H9 (cell line): ENCODE measurements around the gene SLC9A5. TPM values are rescaled to one million over a fixed set of nuclear protein-coding genes. Genes with fewer than 3 reads are reported as not detected.

Experiments
- DNase-seq: peaks from one replicate; pipeline ENCODE4 v3.0.0-alpha.2; 2017
- H2AFZ ChIP-seq: one replicate; pipeline ENCODE4 v1.6.1; 2013; ENCODE audit warnings: mild to moderate bottlenecking, low read length, control low read depth, moderate library complexity
- H2AK5ac ChIP-seq: 2 replicates; pipeline ENCODE4 v1.6.1; 2013; ENCODE audit warnings: low read length, control low read depth, mixed read lengths; ENCODE audit not compliant: insufficient read length
- H2BK120ac ChIP-seq: one replicate; pipeline ENCODE4 v1.6.1; 2013; ENCODE audit warnings: low read depth, mild to moderate bottlenecking, low read length, control low read depth, inconsistent platforms; ENCODE audit not compliant: poor library complexity, severe bottlenecking
- H2BK12ac ChIP-seq: 2 replicates; pipeline ENCODE4 v1.6.1; 2013; ENCODE audit warnings: low read length, control low read depth, mixed read lengths, low read depth; ENCODE audit not compliant: insufficient read length
- H2BK15ac ChIP-seq: 2 replicates; pipeline ENCODE4 v1.6.1; 2013; ENCODE audit warnings: low read depth, low read length, control low read depth
- H2BK20ac ChIP-seq: one replicate; pipeline ENCODE4 v1.6.1; 2013; ENCODE audit warnings: low read depth, mild to moderate bottlenecking, low read length, control low read depth, inconsistent platforms; ENCODE audit not compliant: poor library complexity, severe bottlenecking
- H2BK5ac ChIP-seq: 2 replicates; pipeline ENCODE4 v1.6.1; 2013; ENCODE audit warnings: low read length, control low read depth, mixed read lengths; ENCODE audit not compliant: insufficient read length
- H3K14ac ChIP-seq: 2 replicates; pipeline ENCODE4 v1.6.1; 2013; ENCODE audit warnings: low read length, control low read depth; ENCODE audit not compliant: insufficient read depth
- H3K18ac ChIP-seq: 2 replicates; pipeline ENCODE4 v1.6.1; 2013; ENCODE audit warnings: low read depth, mild to moderate bottlenecking, mixed read lengths, low read length, control low read depth; ENCODE audit not compliant: insufficient read length
- H3K23ac ChIP-seq: 2 replicates; pipeline ENCODE4 v1.6.1; 2013; ENCODE audit warnings: low read length, control low read depth, mixed read lengths, low read depth; ENCODE audit not compliant: insufficient read length
- H3K23me2 ChIP-seq: 2 replicates; pipeline ENCODE4 v1.6.1; 2013; ENCODE audit warnings: low read depth, mild to moderate bottlenecking, mixed read lengths, low read length, control low read depth; ENCODE audit not compliant: insufficient read length, poor library complexity, severe bottlenecking
- H3K27ac ChIP-seq: 2 replicates; pipeline ENCODE4 v1.5.1; 2013; ENCODE audit warnings: low read length, control low read depth, mixed read lengths, low read depth; ENCODE audit not compliant: insufficient read length
- H3K27me3 ChIP-seq: 2 replicates; pipeline ENCODE4 v1.6.1; 2013; ENCODE audit warnings: low read length, control low read depth, inconsistent platforms; ENCODE audit not compliant: insufficient read depth
- H3K4ac ChIP-seq: 2 replicates; pipeline ENCODE4 v1.6.1; 2013; ENCODE audit warnings: low read depth, mild to moderate bottlenecking, control low read depth, inconsistent platforms, low read length, moderate library complexity
- H3K4me1 ChIP-seq: 2 replicates; pipeline ENCODE4 v1.6.1; 2013; ENCODE audit warnings: low read length, control low read depth, inconsistent platforms; ENCODE audit not compliant: insufficient read depth
- H3K4me2 ChIP-seq: 2 replicates; pipeline ENCODE4 v1.6.1; 2013; ENCODE audit warnings: low read length, control low read depth, mixed read lengths; ENCODE audit not compliant: insufficient read length, insufficient read depth
- H3K56ac ChIP-seq: 2 replicates; pipeline ENCODE4 v1.6.1; 2013; ENCODE audit warnings: low read depth, mild to moderate bottlenecking, mixed read lengths, low read length, control low read depth; ENCODE audit not compliant: insufficient read length
- H3K79me1 ChIP-seq: 2 replicates; pipeline ENCODE4 v1.6.1; 2013; ENCODE audit warnings: low read depth, mild to moderate bottlenecking, moderate library complexity, low read length, control low read depth, inconsistent platforms; ENCODE audit not compliant: insufficient read depth, poor library complexity, severe bottlenecking
- H3K79me2 ChIP-seq: 2 replicates; pipeline ENCODE4 v1.6.1; 2013; ENCODE audit warnings: low read length, control low read depth, inconsistent platforms; ENCODE audit not compliant: insufficient read depth
- H3K9ac ChIP-seq: 2 replicates; pipeline ENCODE4 v1.6.1; 2013; ENCODE audit warnings: low read length, control low read depth, mixed read lengths; ENCODE audit not compliant: insufficient read length; ENCODE audit errors: extremely low read depth
- H3K9me3 ChIP-seq: one replicate; pipeline ENCODE4 v1.6.1; 2013; ENCODE audit warnings: low read depth, low read length, inconsistent platforms; ENCODE audit not compliant: control insufficient read depth
- H3T11ph ChIP-seq: one replicate; pipeline ENCODE4 v1.6.1; 2013; ENCODE audit warnings: mild to moderate bottlenecking, low read length, control low read depth, inconsistent platforms
- H4K20me1 ChIP-seq: one replicate; pipeline ENCODE4 v1.6.1; 2013; ENCODE audit not compliant: control insufficient read depth, insufficient read length, insufficient read depth
- H4K5ac ChIP-seq: 2 replicates; pipeline ENCODE4 v1.6.1; 2013; ENCODE audit warnings: low read depth, mild to moderate bottlenecking, mixed read lengths, low read length, control low read depth; ENCODE audit not compliant: insufficient read length
- H4K8ac ChIP-seq: replicated peaks from 2 replicates; pipeline ENCODE4 v1.6.1; 2013; ENCODE audit warnings: low read length, control low read depth, mixed read lengths, low read depth; ENCODE audit not compliant: insufficient read length
- H4K91ac ChIP-seq: 2 replicates; pipeline ENCODE4 v1.6.1; 2013; ENCODE audit warnings: low read depth, mild to moderate bottlenecking, moderate library complexity, mixed read lengths, low read length, control low read depth; ENCODE audit not compliant: insufficient read length
- H3K27ac Mint-ChIP-seq, 3 experiments: 2 replicates in 2 of 3; 3 replicates in 1 of 3; pipeline ENCODE4 v1.8.0; 2020 to 2021; ENCODE audit warnings: mixed read lengths in 3 of 3, mild to moderate bottlenecking in 1 of 3, moderate library complexity in 1 of 3
- H3K27me3 Mint-ChIP-seq: 2 replicates; pipeline ENCODE4 v1.8.0; 2021; ENCODE audit warnings: low read depth, mild to moderate bottlenecking, moderate library complexity, mixed read lengths
- H3K36me3 Mint-ChIP-seq, 3 experiments: 2 replicates in 2 of 3; 3 replicates in 1 of 3; pipeline ENCODE4 v1.8.0; 2020 to 2021; ENCODE audit warnings: low read depth in 3 of 3, mixed read lengths in 3 of 3; ENCODE audit not compliant: insufficient read depth in 1 of 3
- H3K4me1 Mint-ChIP-seq, 2 experiments: 2 replicates each; pipeline ENCODE4 v1.8.0; 2020; ENCODE audit warnings: mixed read lengths in 2 of 2
- H3K4me3 Mint-ChIP-seq, 2 experiments: 2 replicates in 1 of 2; 3 replicates in 1 of 2; pipeline ENCODE4 v1.8.0; 2020 to 2021; ENCODE audit warnings: mild to moderate bottlenecking in 2 of 2, mixed read lengths in 2 of 2, moderate library complexity in 1 of 2
- H3K9me3 Mint-ChIP-seq, 2 experiments: 2 replicates in 1 of 2; 3 replicates in 1 of 2; pipeline ENCODE4 v1.8.0; 2020; ENCODE audit warnings: mild to moderate bottlenecking in 2 of 2, mixed read lengths in 2 of 2, moderate library complexity in 1 of 2
- WGBS: extraction: QIAGEN DNeasy Blood & Tissue Kit; methylation state at CpG from one replicate; pipeline ENCODE4 v1.1.7; 2013; ENCODE audit warnings: missing lambda C conversion rate, low lambda C conversion rate, mixed read lengths; ENCODE audit not compliant: insufficient read length; ENCODE audit errors: extremely low coverage; 5-methylcytosine and 5-hydroxymethylcytosine counted together
- total RNA-seq: library from RNA; stranded (reverse); gene quantifications from 2 replicates; pipeline ENCODE4 v1.2.1, GENCODE V29; 2021
- TF ChIP-seq, protein P1 (sequence below): fragments of 200-600 bp; sonication (generic); conservative IDR thresholded peaks from 3 replicates; pipeline ENCODE4 v1.8.0; 2021; ENCODE audit warnings: antibody characterized with exemption, mild to moderate bottlenecking

SLC9A5 gene
- total RNA-seq, 1 experiment from 2014 or later, result 9.1 TPM

- Histone ChIP-seq H3K4me1 (no peaks in the 10 kb centered on the region), H3K23me2 (no peaks in the 10 kb centered on the region), H3K79me2 (no peaks in the 10 kb centered on the region), H3K9me3 (no peaks in the 10 kb centered on the region), H3K56ac (no peak overlapping the region), H4K8ac (no peak overlapping the region), H3K27me3 (no peaks in the 10 kb centered on the region), H2BK120ac (no peak overlapping the region), H3K4ac (no peak overlapping the region), H4K20me1 (no peaks in the 10 kb centered on the region), H2BK20ac (no peak overlapping the region), H2AFZ (no peak overlapping the region), H2BK15ac (no peak overlapping the region), H3K27ac (no peak overlapping the region), H3K14ac (no peak overlapping the region), H3K4me2 (no peak overlapping the region), H3T11ph (no peak overlapping the region), H3K23ac (no peak overlapping the region), H2BK12ac (no peak overlapping the region), H4K91ac (no peak overlapping the region), H4K5ac (no peak overlapping the region), H3K18ac (no peak overlapping the region), H2BK5ac (no peak overlapping the region), H3K9ac (no peak overlapping the region), H3K79me1 (no peaks in the 10 kb centered on the region), H2AK5ac (no peak overlapping the region)
- Mint-ChIP-seq H3K27ac (no peak overlapping the region; a peak in 1 of 7 replicates), H3K4me3 (no peak overlapping the region), H3K9me3 (no peaks in the 10 kb centered on the region), H3K36me3 (peaks cover 0 to 21% (median 0%) of the 10 kb centered on the region in 3 experiments; a peak in 4 of 7 replicates), H3K27me3 (peaks cover under 1% of the 10 kb centered on the region), H3K4me1 (no peaks in the 10 kb centered on the region)
- no peak for DNase-seq
- WGBS, result no CpG with 5 or more reads among the region's 4 CpGs
- TF ChIP-seq, protein P1, sequence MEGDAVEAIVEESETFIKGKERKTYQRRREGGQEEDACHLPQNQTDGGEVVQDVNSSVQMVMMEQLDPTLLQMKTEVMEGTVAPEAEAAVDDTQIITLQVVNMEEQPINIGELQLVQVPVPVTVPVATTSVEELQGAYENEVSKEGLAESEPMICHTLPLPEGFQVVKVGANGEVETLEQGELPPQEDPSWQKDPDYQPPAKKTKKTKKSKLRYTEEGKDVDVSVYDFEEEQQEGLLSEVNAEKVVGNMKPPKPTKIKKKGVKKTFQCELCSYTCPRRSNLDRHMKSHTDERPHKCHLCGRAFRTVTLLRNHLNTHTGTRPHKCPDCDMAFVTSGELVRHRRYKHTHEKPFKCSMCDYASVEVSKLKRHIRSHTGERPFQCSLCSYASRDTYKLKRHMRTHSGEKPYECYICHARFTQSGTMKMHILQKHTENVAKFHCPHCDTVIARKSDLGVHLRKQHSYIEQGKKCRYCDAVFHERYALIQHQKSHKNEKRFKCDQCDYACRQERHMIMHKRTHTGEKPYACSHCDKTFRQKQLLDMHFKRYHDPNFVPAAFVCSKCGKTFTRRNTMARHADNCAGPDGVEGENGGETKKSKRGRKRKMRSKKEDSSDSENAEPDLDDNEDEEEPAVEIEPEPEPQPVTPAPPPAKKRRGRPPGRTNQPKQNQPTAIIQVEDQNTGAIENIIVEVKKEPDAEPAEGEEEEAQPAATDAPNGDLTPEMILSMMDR, result no peak
These were observed 8.8 kb downstream of the SLC9A5 start for GRCh38 chr16:67257486-67258160.
